ENCODE measurements around the gene SNCA.

GRCh38 chr4:89871211-89871610 is 34.2 kb upstream of the SNCA start:
- no peak for TF ChIP-seq CTCF (IDR thresholded peaks at IDR 0.05)
- no peak for TF ChIP-seq POLR2A (IDR thresholded peaks at IDR 0.05)
